Transverse colon (tissue), 4 donors: ENCODE data around the gene KEAP1. TPM values are rescaled to one million over a fixed set of nuclear protein-coding genes. Genes with fewer than 3 reads are reported as not detected.

ENCODE experiments used
- DNase-seq: peaks from one replicate; pipeline ENCODE4 v3.0.0-alpha.2; 2019
- H3K27ac ChIP-seq, 4 donors: fragments of 200-600 bp; sonication (generic); 2 replicates each; pipeline ENCODE4 v1.5.1; 2016 to 2018; ENCODE audit warnings: inconsistent platforms in 4 of 4
- H3K27me3 ChIP-seq: fragments of 200-600 bp; sonication (generic); 2 replicates; pipeline ENCODE4 v1.5.1; 2017; ENCODE audit warnings: inconsistent platforms
- H3K36me3 ChIP-seq, 4 donors: fragments of 200-600 bp; sonication (generic); 2 replicates each; pipeline ENCODE4 v1.5.1; 2017 to 2019; ENCODE audit warnings: inconsistent platforms in 4 of 4
- H3K4me1 ChIP-seq, 4 donors: fragments of 200-600 bp; sonication (generic); 2 replicates each; pipeline ENCODE4 v1.5.1; 2017 to 2020; ENCODE audit warnings: inconsistent platforms in 4 of 4
- H3K4me3 ChIP-seq, 4 donors: fragments of 200-600 bp; sonication (generic); 1 replicate in 1 of 4; 2 replicates in 3 of 4; pipeline versions ENCODE4 v1.5.1 to v1.6.1; 2017 to 2019; ENCODE audit warnings: inconsistent platforms in 4 of 4
- H3K9me3 ChIP-seq, 2 donors: fragments of 200-600 bp; sonication (generic); 2 replicates each; pipeline ENCODE4 v1.5.1; 2017 to 2019; ENCODE audit warnings: inconsistent platforms in 2 of 2
- CTCF ChIP-seq, 5 experiments: fragments of 200-600 bp in 3 of 5; fragments of 450-650 bp in 2 of 5; sonication (generic) in 3 of 5; IDR thresholded peaks; 1 replicate in 2 of 5; 2 replicates in 3 of 5; pipeline ENCODE4 v1.5.1; 2016 to 2017; ENCODE audit warnings: antibody characterized with exemption in 5 of 5, inconsistent platforms in 3 of 5, mild to moderate bottlenecking in 2 of 5, moderate library complexity in 1 of 5
- EP300 ChIP-seq: sonication (generic); formaldehyde crosslinking; IDR thresholded peaks from one replicate; pipeline ENCODE4 v1.6.1; 2017; ENCODE audit warnings: antibody characterized with exemption, low read depth
- POLR2A ChIP-seq: fragments of 450-650 bp; IDR thresholded peaks from one replicate; pipeline ENCODE4 v1.6.1; 2016; ENCODE audit warnings: antibody characterized with exemption, mild to moderate bottlenecking, moderate library complexity
- POLR2AphosphoS5 ChIP-seq, 3 donors: sonication (generic); formaldehyde crosslinking; IDR thresholded peaks; one replicate each; pipeline ENCODE4 v1.6.1; 2016; ENCODE audit warnings: antibody characterized with exemption in 3 of 3
- WGBS, 2 donors: methylation state at CpG; one replicate each; pipeline ENCODE4 v1.1.5; 2018; ENCODE audit warnings: low coverage in 1 of 2; 5-methylcytosine and 5-hydroxymethylcytosine counted together
- in situ Hi-C, 4 donors: fragments of 200-750 bp; cut with MboI; loops; one replicate each; pipeline versions ENCODE4 v1.15.0 to v1.15.1; 2017; ENCODE audit warnings: low sequenced_read_pairs in 3 of 4, low pct_ligation_motif_present in 1 of 4, low pct_unique_long_range_greater_than_20kb in 1 of 4
- intact Hi-C: fragments of 100-400 bp; cut with DNase I; formaldehyde crosslinking; loops from one replicate; pipeline ENCODE4 v1.15.1; 2023; ENCODE audit warnings: low total_unique reads
- small RNA-seq, 4 donors: library from RNA; depleted of rRNA; stranded (forward); fragments of <200 nt; gene quantifications; one replicate each; pipeline ENCODE3, GENCODE V24; 2016
- total RNA-seq, 4 donors: library from RNA; depleted of rRNA; stranded (reverse); fragments of >200 nt; gene quantifications; one replicate each; pipeline ENCODE4 v1.1.0, GENCODE V29; 2016

Gene KEAP1
- total RNA-seq, 4 donors from 2014 or later: 54.8 to 348 (median 79.1) TPM

- in situ Hi-C loops: no loop called here
- intact Hi-C loops: no loop called here
- no peak for DNase-seq
- H3K27me3 ChIP-seq: no peaks in the 10 kb centered on the region
- no peak for TF ChIP-seq POLR2AphosphoS5 (IDR thresholded peaks at IDR 0.05)
- no peak for TF ChIP-seq CTCF (IDR thresholded peaks at IDR 0.05)
- no peak for TF ChIP-seq EP300
- no peak for TF ChIP-seq POLR2A
- no peaks in the 10 kb centered on the region for H3K36me3 ChIP-seq
- peak overlapping the region; percentile 33 to 91 (median 64) for H3K27ac ChIP-seq
- WGBS, 2 donors: 85 to 89% methylated on average over 2 to 14 of the region's 14 CpGs
- no peaks in the 10 kb centered on the region for H3K9me3 ChIP-seq
- H3K4me3 ChIP-seq: no peak overlapping the region
- H3K4me1 ChIP-seq: peaks cover 0 to 15% (median 11%) of the 10 kb centered on the region in 4 donors
Measured at GRCh38 chr19:10450191-10450852, 52.8 kb downstream of the KEAP1 start.

GRCh38 chr19:10449037-10449436 lies 54.1 kb downstream of the KEAP1 start:
- 88 to 93% methylated on average over 1 to 7 of the region's 7 CpGs for WGBS, 2 donors

GRCh38 chr19:10442698-10443097 lies 60.5 kb downstream of the KEAP1 start:
- no peaks in the 10 kb centered on the region for H3K36me3 ChIP-seq
- WGBS, 2 donors: 91 to 95% methylated on average over 3 of the region's 3 CpGs
- TF ChIP-seq POLR2AphosphoS5 (IDR thresholded peaks at IDR 0.05): no peak
- TF ChIP-seq POLR2A: no peak
- TF ChIP-seq CTCF (IDR thresholded peaks at IDR 0.05): no peak
- TF ChIP-seq EP300: no peak
- H3K4me3 ChIP-seq: no peak overlapping the region
- in situ Hi-C loops (no loop called here), intact Hi-C loops (no loop called here)
- no peaks in the 10 kb centered on the region for H3K27me3 ChIP-seq
- DNase-seq: no peak
- H3K4me1 ChIP-seq: no peaks in the 10 kb centered on the region
- no peaks in the 10 kb centered on the region for H3K9me3 ChIP-seq
- no peak overlapping the region for H3K27ac ChIP-seq

More at GRCh38 chr19:10449037-10449436, 54.1 kb downstream of the KEAP1 start:
- TF ChIP-seq POLR2AphosphoS5 (IDR thresholded peaks at IDR 0.05): no peak
- TF ChIP-seq EP300: no peak
- TF ChIP-seq POLR2A: no peak
- no peak for TF ChIP-seq CTCF (IDR thresholded peaks at IDR 0.05)
- Histone ChIP-seq H3K27ac (no peak overlapping the region), H3K36me3 (no peaks in the 10 kb centered on the region), H3K4me3 (no peak overlapping the region), H3K4me1 (peaks cover 0 to 15% (median 11%) of the 10 kb centered on the region in 4 donors), H3K9me3 (no peaks in the 10 kb centered on the region), H3K27me3 (no peaks in the 10 kb centered on the region)
- intact Hi-C loops (no loop called here), in situ Hi-C loops (no loop called here)
- no peak for DNase-seq

GRCh38 chr19:10439588-10439987 lies 63.6 kb downstream of the KEAP1 start:
- WGBS, 2 donors: 92% methylated on average over 5 of the region's 5 CpGs; no CpG with 5 or more reads in 1 of the 2 donors
- Histone ChIP-seq H3K27ac (no peak overlapping the region), H3K27me3 (no peaks in the 10 kb centered on the region), H3K4me3 (no peak overlapping the region), H3K36me3 (no peaks in the 10 kb centered on the region), H3K4me1 (no peaks in the 10 kb centered on the region), H3K9me3 (no peaks in the 10 kb centered on the region)
- DNase-seq: no peak
- intact Hi-C loops: no loop called here
- no peak for TF ChIP-seq CTCF (IDR thresholded peaks at IDR 0.05)
- TF ChIP-seq POLR2AphosphoS5 (IDR thresholded peaks at IDR 0.05): no peak
- TF ChIP-seq EP300: no peak
- TF ChIP-seq POLR2A: no peak
- in situ Hi-C loops: no loop called here

Small RNA genes lying within 50 kb of the gene (small RNA-seq; reads per million reads assigned to genes)
- gene MIR1238 (0 to 0.48 (median 0) reads per million in 4 donors), gene RNU7-140P (0 reads per million in 4 donors)

Other genes with a start within 250 kb of the KEAP1 start
- 10 to 100 TPM in 1 of 4 donors, 1 to 10 TPM in 3; 6.4 to 26.6 (median 7.7) TPM for gene ICAM1, start 232.2 kb downstream of the KEAP1 start, total RNA-seq
- under 1 TPM in 2 of 4 donors, not detected in 2; 0.48 to 0.55 TPM for gene ICAM4, start 216.4 kb downstream of the KEAP1 start, total RNA-seq
- under 1 TPM in 2 of 4 donors, not detected in 2; 0.27 to 0.48 TPM for gene ICAM5, start 213.4 kb downstream of the KEAP1 start, total RNA-seq
- gene ZGLP1, start 193.5 kb downstream of the KEAP1 start, total RNA-seq: 1 to 10 TPM; 1.9 to 8.2 (median 3.8) TPM
- 10 to 100 TPM in 1 of 4 donors, 1 to 10 TPM in 2, not detected in 1; 6.1 to 28.9 (median 8.4) TPM for gene FDX2, start 187.3 kb downstream of the KEAP1 start, total RNA-seq
- gene RAVER1, start 169.8 kb downstream of the KEAP1 start, total RNA-seq: 10 to 100 TPM; 35.0 to 39.6 (median 38.6) TPM
- gene ICAM3, start 163.7 kb downstream of the KEAP1 start, total RNA-seq: 10 to 100 TPM in 2 of 4 donors, 1 to 10 TPM in 2; 2.6 to 17.5 (median 8.6) TPM
- 100 to 1,000 TPM; 111 to 463 (median 201) TPM for gene TYK2, start 122.8 kb downstream of the KEAP1 start, total RNA-seq
- gene CDC37, start 99.8 kb downstream of the KEAP1 start, total RNA-seq: 100 to 1,000 TPM; 125 to 168 (median 162) TPM
- gene PDE4A, start 82.8 kb downstream of the KEAP1 start, total RNA-seq: 10 to 100 TPM in 3 of 4 donors, 1 to 10 TPM in 1; 9.0 to 15.9 (median 13.1) TPM
- gene S1PR5, start 14.1 kb upstream of the KEAP1 start, total RNA-seq: not detected
- gene ATG4D, start 40.5 kb upstream of the KEAP1 start, total RNA-seq: 100 to 1,000 TPM in 2 of 4 donors, 10 to 100 TPM in 2; 79.9 to 164 (median 100) TPM
- gene KRI1, start 62.7 kb upstream of the KEAP1 start, total RNA-seq: 10 to 100 TPM; 12.7 to 53.1 (median 27.9) TPM
- 10 to 100 TPM in 1 of 4 donors, 1 to 10 TPM in 3; 4.9 to 11.4 (median 7.1) TPM for gene CDKN2D, start 65.6 kb upstream of the KEAP1 start, total RNA-seq
- gene AP1M2, start 84.0 kb upstream of the KEAP1 start, total RNA-seq: 100 to 1,000 TPM in 1 of 4 donors, 10 to 100 TPM in 3; 22.8 to 111 (median 63.1) TPM
- 100 to 1,000 TPM in 1 of 4 donors, 10 to 100 TPM in 3; 36.6 to 371 (median 81.4) TPM for gene SLC44A2, start 122.2 kb upstream of the KEAP1 start, total RNA-seq
- 100 to 1,000 TPM in 3 of 4 donors, 10 to 100 TPM in 1; 73.6 to 242 (median 151) TPM for gene ILF3, start 151.0 kb upstream of the KEAP1 start, total RNA-seq
- 100 to 1,000 TPM in 1 of 4 donors, 10 to 100 TPM in 3; 28.5 to 201 (median 39.9) TPM for gene QTRT1, start 198.1 kb upstream of the KEAP1 start, total RNA-seq
- gene DNM2, start 214.7 kb upstream of the KEAP1 start, total RNA-seq: 1,000 to 10,000 TPM in 1 of 4 donors, 100 to 1,000 TPM in 3; 469 to 1,152 (median 585) TPM